Measurements from ENCODE around the gene SPATA9.

SPATA9 gene

GRCh38 chr5:95611396-95611795 lies 71.4 kb downstream of the SPATA9 start (continued):
- no peak for TF ChIP-seq PRDM10 (tag by site-specific recombination; IDR thresholded peaks at IDR 0.05)

- no peaks in the 10 kb centered on the region for H3K9me3 ChIP-seq (ENCODE audit: control insufficient read depth, insufficient read depth, low read depth, low read length)
- H3K27ac ChIP-seq (ENCODE audit: extremely low read depth, low read depth, low read length) = no peak overlapping the region
- CTCF ChIA-PET = interaction anchor here (0.7 kb wide), 1 partner anchor 35 kb away, joined by 3 read pairs; no protein-coding TSS in a partner anchor
- TF ChIP-seq ZNF621 (tag by site-specific recombination; IDR thresholded peaks at IDR 0.05) = no peak
- no peak for TF ChIP-seq ZNF112 (tag by site-specific recombination; IDR thresholded peaks at IDR 0.05)
- TF ChIP-seq ZNF121 (tag by site-specific recombination; IDR thresholded peaks at IDR 0.05) = no peak
- no peak for TF ChIP-seq TRIM28 (IDR thresholded peaks at IDR 0.05; ENCODE audit: borderline replicate concordance, low read length)
- TF ChIP-seq ZSCAN30 (tag by site-specific recombination; IDR thresholded peaks at IDR 0.05) = no peak
- no peak for TF ChIP-seq ZNF433 (tag by site-specific recombination; IDR thresholded peaks at IDR 0.05; ENCODE audit: low read depth)
- TF ChIP-seq ZNF670 (tag by site-specific recombination; IDR thresholded peaks at IDR 0.05; ENCODE audit: low read depth) = no peak
- TF ChIP-seq ZNF677 (tag by site-specific recombination; IDR thresholded peaks at IDR 0.05) = no peak
- no peak for TF ChIP-seq ZNF701 (tag by site-specific recombination; IDR thresholded peaks at IDR 0.05)
- no peak for TF ChIP-seq AEBP2 (tag by site-specific recombination; IDR thresholded peaks at IDR 0.05; ENCODE audit: borderline replicate concordance)
- no peak for TF ChIP-seq KLF9 (tag by site-specific recombination; IDR thresholded peaks at IDR 0.05; ENCODE audit: low read depth)
- TF ChIP-seq ZFHX2 (tag by site-specific recombination; conservative IDR thresholded peaks at IDR 0.05) = no peak
- TF ChIP-seq ZNF174 (tag by site-specific recombination; IDR thresholded peaks at IDR 0.05) = no peak
- TF ChIP-seq PRDM2 (tag by site-specific recombination; IDR thresholded peaks at IDR 0.05; ENCODE audit: borderline replicate concordance) = no peak
- no peak for TF ChIP-seq HOXA7 (CRISPR knock-in tag; IDR thresholded peaks at IDR 0.05; ENCODE audit: borderline replicate concordance)
- no peak for TF ChIP-seq GLIS2 (tag by site-specific recombination; IDR thresholded peaks at IDR 0.05)
- no peak for TF ChIP-seq ZNF239 (tag by site-specific recombination; IDR thresholded peaks at IDR 0.05)
- no peak for TF ChIP-seq ZNF114 (tag by site-specific recombination; IDR thresholded peaks at IDR 0.05)
- TF ChIP-seq EGR2 (tag by site-specific recombination; IDR thresholded peaks at IDR 0.05; ENCODE audit: low read depth) = no peak
- H3K36me3 ChIP-seq (ENCODE audit: control insufficient read depth in 2 of 2, insufficient read depth in 1 of 2, low read length in 2 of 2) = no peaks in the 10 kb centered on the region
- H3K4me3 ChIP-seq (ENCODE audit: low read depth, low read length) = no peak overlapping the region
- POLR2A ChIA-PET = no interaction called here
- H3K4me1 ChIP-seq (ENCODE audit: control insufficient read depth, insufficient read depth, low read length) = no peaks in the 10 kb centered on the region
Observed at GRCh38 chr5:95610546-95610945, 72.2 kb downstream of the SPATA9 start.
